GM18873 (cell line): ENCODE measurements around the gene SERPINA10.
"Not testable (repeated sequence)": the region's sequence is repeated elsewhere in the genome, so short reads cannot be mapped to it uniquely, and the experiment has no call there.

ENCODE experiments used
- ATAC-seq: cut with Tn5 transposase; IDR thresholded peaks from one replicate; pipeline ENCODE4 v1.9.1; 2021; ENCODE audit warnings: mild to moderate bottlenecking, moderate library complexity, moderate number of reproducible peaks; ENCODE audit not compliant: unreplicated experiment, low FRiP score

The SERPINA10 gene

DNA sequence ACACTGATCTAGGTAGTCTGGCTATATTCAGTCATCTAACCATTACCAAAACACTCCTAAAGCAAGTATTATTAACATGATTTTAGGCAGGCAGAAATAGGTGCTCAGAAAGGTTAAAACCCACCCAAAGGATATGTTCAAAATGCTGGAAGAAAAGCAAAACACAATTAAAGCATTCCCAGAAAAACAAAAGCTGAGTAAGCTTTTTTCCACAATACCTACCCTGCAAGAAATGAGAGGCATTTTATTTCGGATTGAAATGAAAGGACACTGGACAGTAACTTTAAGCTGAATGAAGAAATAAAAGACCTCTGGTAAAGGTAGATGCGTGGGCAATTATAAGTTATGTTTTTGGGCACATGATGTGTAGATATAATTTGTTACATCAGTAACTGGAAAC lies 21.8 kb upstream of the SERPINA10 start:
- no peak for ATAC-seq

DNA sequence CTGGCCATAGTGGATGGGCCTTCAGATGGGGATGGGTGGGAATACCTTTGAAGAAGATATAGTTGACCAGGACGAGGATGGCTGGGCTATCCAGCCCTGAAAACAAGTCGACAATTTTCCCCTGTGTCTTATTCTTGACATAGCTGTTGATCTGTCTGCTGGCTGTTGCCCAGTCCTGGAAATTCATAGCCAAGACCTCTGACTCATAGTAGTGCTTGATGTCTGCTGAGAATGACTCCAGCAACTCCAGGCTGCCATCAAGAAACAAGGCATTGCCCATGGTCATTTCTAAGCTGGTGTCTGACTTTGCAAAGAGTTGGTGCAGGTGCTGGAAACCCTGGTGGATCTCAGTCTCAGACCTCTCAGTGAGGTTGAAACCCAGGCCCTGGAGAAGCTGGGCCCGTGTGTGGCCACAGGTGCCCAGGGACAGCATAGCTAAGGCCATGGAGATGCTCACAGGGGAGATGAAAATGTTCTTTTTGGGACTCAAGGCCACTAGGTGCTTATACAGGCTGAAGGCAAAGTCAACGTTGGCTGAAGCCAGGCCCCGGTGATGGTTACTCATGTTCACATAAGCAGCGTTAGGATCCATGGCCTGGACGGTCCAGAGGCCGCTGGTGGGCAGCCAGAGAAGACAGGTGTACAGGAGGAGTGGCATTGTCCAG lies 21.1 kb upstream of the SERPINA10 start:
- ATAC-seq: no peak

DNA sequence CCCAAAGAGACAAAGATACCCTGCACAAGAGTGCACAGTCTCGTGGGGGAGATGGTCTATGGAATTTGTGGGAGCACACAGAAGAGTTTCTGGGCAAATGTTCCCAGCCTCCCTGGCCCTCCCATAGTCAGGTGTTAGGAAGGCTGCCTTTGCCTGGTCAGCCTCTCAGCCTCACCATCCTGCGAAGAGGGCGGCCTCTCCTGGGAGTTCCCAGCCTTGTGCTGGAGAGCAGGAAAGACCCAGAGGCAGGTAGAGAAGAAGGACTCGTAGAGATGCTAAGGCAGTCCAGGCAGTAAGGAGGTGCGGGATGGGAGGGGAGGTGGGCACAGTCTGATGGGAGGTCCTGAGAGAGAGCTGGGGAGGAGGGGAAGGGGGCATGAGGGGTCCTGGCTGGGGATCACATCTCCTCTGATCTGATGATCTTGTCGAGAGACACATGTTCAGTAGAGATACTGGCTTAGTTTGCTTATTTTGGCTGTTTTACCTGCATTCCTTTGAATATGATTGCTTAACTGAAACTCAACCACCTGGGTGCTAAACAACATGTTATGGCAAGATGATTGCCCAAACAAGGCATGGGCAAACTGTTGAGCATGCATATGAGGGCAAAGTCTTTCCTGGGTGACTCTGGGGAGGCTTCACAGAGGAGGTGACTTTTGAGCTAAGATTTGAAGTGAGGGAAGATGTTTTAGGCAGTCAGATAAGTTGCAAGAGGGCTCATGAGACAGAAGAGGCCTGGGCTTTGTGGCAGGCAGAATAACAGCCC lies 19.6 kb upstream of the SERPINA10 start:
- ATAC-seq: no peak

DNA sequence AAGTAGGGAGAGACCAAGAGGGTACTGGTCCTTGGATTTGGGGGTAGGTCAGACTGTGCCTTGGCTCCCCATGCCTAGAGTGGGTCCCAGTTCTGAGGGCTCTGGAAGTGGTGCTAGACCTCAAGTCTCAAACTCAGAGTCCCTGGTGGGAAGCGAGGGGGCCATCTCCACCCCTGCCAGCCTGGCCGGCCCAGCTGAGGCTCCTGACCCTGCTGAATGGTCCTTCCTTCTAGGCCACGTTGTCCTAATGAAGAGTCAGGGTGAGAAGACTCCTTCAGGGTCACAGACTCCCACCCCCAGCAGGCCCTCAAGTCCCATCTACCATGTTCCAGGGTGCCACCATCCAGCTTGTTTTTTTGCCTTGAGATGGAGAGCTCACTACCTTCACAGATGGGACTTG lies 17.2 kb upstream of the SERPINA10 start:
- ATAC-seq: no peak

DNA sequence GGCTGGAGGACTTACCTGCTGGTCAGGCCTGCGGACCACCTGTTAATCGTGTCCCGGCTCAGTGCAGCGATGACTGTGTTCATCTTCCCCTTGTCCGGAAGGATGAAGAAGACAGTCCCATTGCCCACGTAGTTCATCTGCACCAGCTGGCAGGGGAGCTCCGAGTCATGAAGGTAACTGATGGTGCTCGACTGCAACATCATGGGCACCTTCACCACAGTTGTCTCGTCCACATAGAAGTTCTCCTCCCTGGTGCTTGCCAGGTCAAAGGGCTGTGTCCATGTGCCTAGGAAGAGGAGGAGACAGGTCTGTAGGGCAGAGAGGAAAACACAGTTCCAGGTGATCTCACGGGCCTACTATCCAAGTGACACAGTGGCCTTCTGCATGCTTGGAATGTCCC lies 16.7 kb upstream of the SERPINA10 start:
- no peak for ATAC-seq

DNA sequence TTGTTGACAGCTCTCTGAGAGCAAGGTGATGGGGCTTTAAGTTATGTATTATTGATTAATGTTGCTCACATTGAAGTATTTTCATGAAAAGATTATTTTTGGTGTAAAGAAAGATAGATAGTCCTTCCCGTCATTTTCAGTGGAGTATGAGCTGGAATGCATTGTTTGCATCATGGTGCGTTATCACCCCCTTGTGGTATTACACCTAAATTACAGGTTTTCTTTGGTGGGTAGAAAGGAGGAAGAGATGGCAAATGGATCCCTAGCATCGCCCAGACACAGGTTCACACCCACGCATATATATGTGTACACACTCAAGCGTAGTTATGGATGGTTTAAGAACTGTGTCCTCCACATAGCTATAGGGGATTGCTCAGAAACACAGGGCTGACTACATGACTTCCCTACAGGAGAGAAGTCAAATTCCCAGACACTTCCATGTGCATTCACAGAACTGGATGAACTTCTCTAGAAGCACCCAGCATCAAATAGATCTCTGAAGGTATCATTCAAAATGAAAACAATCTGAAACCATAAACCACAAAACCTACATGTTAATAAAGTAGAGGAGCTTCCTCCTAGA lies 14.4 kb upstream of the SERPINA10 start:
- ATAC-seq: no peak

DNA sequence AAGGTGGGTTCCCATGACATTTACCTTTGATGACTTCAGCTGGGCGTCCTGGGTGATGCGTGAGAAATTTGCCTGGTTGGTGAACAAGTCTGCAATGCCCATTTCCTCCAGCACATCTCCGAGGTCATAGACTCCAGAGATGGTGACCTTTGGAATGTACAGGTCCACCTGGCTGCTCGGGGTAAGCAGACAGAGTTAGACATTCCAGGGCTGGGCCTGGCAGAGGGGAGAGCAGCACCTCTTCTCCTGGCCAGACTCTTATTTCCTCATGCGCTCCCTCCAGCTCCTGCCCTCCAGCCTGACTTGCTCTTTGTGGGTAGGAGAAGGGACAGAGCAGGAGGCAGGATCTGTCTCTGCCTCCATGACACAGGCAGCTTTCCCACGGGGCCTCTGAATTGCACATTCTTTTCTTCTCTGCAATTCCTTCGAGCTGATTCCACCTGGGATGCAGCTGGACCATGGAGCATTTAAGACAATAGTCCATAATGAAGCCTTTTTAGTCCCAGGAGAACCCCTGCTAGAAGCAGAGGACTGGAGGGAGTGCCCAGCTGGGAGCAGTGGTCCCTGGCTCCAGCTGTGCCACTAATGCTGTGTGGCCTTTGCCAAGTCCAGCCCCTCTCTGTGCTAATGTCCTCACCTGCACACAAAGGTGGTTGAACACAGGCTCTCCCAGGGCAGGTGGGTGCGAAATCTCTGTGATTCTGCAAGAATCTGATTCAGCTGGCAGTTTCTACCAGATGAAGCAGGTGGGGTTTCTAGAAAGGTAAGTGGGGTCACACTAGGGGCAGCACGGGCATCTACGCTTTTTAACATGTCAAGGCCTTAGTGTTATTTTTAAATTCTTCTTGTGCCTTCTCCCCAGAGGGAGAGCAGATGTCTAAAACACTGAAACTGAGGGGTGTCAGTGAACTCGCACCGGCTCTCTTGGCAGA lies 13.2 kb upstream of the SERPINA10 start:
- no peak for ATAC-seq

DNA sequence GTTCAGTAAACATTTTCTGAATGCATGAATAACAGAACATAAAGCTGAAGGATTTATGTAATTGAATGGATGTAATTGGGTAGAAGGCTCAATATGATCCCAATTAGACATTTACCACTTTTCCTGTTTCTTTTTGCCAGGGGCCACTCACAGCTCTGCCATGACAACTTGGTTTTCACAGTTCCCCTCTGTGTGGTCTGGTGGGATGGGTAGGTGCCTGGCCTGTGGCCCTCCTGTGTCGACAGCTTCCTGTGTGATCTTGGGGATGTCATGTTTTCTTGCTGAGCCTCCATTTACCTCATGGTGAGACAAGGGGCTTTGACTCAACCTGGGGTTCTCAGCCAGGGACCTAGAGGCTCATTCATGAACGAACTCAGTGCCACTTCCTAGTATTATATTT lies 12.6 kb upstream of the SERPINA10 start:
- no peak for ATAC-seq

DNA sequence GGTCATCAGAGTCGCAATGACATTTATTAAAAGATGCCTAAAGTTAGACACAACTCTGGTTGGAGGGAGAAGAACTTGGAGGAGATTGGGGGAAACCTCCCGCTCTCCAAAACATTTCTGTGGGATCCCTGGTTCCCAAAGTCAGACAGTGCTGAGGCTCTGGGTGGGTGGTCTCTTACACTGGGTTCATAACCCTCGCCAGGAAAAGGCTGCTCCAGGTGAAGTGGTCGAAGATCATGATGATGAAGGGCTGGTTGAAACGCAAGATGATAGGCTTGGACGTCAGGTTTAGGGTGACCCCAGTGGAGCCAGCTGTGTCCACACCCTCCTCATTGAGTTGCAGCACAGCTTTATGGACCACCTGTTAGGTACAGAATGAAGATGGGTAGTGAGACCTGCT lies 11.2 kb upstream of the SERPINA10 start:
- ATAC-seq: no peak

DNA sequence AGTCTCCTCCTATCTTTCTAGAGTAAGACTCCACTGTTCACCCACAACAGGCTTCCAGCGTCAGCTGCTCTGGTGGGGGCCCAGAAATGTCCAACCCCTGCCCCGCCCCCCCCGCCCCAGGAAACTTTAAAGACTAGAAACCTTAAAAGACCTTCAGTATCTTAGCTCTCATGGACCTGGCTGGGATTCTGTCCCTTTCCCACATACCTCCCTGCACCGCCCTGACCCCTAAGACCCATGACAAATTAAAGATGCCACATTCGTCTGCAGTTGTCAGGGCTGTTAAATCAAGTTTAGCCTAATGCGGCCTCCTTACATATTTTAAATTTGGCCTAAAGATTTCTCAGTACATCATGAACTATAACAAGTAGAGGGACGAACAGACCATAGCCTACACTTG lies 10.0 kb upstream of the SERPINA10 start:
- ATAC-seq: no peak

DNA sequence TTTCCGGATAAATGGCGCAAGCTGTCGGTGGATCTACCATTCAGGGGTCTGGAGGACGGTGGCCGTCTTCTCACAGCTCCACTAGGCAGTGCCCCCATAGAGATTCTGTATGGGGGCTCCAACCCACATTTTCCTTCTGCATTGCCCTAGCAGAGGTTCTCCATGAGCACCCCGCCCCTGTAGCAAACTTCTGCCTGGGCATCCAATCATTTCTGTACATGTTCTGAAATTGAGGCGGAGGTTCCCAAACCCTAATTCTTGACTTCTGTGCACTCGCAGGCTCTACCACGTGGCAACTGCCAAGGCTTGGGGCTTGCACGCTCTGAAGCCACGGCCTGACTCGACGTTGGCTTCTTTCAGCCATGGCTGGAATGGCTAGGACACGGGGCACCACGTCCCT lies 5.1 kb upstream of the SERPINA10 start:
- no peak for ATAC-seq

DNA sequence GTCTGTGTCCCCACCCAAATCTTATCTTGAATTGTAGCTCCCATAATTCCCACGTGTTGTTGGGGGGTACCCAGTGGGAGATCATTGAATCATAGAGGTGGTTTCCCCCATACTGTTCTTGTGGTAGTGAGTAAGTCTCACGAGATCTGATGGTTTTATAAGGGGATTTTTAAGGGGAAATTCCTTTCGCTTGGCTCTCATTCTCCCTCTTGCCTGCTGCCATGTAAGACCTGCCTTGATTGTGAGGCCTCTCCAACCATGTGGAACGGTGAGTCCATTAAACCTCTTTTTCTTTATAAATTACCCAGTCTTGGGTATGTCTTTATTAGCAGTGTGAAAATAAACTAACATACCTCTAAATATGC lies 3.1 kb upstream of the SERPINA10 start:
- ATAC-seq: not testable (repeated sequence)

DNA sequence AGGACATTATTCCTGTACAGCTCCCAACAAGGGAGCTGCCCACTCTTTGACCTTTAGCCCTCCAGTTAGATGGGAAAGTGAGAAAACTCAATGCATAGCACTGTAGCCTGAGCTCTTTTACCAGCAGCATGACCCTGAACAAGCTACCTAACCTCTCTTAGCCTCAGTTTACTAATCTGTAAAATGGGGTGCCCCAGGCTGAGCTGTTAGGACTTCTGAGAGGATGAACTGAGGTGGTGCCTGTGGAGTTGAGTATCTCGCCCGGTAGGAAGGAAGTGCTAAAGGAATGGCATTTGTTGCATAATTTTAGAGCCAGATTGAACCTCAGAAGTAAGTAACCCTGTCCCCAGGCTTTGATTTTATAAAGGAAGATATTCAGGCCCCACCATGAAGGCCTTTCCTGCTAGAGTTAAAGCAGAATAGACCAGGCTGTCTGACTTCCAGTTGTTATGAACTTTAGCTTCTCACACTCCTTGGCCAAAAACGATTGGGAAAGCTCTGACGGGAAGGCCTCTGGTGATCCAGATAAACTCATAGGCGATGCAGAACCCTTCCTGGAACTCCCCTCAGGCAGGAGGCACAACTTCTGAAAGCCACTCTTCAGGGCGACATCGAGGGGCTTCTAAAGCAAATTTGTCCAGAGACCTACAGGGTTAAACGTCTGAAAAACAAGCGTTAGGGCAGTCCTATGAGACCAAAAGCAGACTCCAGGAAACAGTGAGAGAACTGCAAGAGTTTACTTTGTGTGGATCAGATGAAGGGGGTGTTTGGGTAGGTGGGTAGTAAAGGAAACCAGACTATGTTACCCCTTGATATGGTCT lies 2.5 kb upstream of the SERPINA10 start:
- ATAC-seq: no peak

DNA sequence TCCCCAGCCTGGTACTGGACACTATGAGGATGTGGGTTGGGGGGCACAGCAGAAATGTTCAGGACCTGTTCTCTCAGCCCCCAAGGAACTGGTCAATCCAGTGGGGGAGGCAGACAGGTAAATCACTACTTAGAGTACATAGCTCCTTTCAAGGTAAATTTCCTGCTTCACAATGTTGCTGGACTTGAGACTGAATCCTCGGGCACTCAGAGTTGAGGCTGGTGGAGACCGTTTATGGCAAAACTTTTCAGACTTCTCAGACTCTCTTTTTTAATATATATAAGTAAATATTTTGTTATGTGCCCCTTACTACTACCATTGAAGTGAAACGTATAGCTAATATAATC lies 483 bp upstream of the SERPINA10 start:
- ATAC-seq: no peak

DNA sequence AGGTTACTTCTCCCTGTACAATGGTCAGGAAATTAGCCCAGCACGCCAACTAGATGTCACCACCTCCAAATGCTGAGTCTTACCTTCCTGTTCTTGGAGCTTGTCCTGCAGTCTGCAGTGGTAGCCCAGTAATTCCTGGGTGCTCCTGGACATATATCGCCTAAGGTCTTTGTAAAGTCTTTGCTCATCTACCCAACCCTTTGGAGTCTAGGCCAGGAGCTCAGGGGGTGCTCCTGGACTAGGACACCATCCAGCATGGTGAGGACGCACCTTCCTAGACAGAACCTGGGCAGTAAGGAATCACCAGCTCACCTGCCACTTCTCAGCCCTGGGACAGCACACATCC lies 569 bp downstream of the SERPINA10 start:
- no peak for ATAC-seq

DNA sequence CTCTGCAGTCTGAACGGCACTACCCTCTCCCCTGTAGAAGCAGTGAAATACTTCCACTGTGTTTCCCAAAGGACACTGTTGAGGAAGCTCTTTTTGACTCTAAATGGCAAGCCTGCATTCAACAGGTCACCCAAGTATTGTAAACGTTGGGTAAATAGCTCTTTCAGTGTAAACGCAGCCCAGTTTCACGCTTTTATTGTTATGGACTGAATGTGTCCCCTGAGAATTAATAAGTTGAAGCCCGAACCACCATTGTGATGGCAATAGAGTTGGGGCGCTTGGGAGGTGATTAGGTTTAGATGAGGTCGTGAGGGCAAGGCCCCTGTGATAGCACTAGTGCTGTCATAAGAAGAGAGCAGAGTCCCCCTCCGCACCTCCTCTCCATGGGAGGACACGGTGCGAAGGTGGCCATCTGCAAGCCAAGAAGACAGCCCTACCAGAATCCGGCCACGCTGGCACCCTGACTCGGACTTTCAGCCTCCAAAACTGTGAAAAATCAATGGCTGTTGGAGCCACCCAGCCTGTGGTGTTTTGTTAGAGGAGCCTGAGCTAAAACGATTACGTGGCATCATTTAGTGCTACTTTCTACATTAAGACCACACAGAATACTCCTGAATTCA lies 1.1 kb downstream of the SERPINA10 start:
- ATAC-seq: no peak

DNA sequence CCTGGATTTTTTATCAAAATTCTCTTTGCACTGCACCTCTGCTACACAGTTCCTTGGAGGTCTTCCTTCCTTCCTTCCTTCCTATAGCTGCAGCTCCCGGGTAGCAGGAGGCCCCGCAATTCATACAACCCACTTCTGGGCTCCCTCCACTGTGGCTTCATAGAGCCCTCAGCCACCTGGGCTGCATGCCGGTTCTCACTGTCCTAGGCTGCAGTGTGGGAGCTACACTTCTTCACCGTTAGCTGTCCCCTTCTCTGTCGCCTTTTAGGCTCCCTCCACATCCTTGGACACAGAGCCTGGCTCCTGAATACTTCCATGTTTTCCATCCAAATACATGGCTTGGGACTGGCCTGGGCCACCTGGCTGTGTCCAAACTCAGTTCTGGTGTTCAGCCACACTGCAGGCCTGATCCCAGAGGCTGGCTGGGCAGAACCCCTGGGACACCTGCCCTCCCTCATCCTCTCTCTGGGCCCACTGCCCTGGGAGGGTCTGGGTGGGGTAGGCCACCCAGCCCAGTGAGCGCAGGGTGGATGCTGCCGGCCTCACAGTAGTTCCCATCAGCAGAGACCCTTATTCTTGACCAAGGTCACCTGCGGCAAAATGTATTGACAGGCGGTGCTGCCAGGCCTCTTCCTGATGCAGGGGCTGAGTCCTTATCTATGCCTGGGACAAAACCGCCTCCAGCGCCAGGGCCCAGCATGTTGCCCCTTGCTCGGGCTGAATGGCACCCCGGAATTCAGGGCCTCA lies 1.7 kb downstream of the SERPINA10 start:
- ATAC-seq: no peak

DNA sequence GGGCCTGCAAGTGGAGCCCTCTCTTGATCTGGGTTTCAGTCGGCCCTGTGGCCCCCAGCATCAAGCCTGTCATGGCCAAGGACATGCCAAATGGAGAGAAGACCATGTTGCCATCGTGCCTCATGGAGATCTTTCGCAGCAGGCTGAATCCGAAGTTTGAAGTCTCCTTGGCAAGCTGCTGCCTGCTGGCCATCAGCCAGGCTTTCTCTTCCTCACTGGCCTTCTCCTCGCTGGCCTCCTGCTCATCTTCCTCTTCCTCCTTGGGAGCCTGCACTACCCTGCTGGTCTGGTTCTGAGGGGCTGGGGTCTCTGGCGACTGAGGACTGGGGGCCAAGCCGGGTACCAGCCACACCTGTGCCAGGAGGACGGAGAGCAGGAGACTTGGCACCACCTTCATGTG lies 2.9 kb downstream of the SERPINA10 start:
- ATAC-seq: no peak
